GM10847 (cell line): ENCODE results near the gene BORCS5.

Experiments
- POLR2A ChIP-seq: IDR thresholded peaks from 2 replicates; pipeline ENCODE4 v1.6.1; 2011; ENCODE audit not compliant: insufficient read length; ENCODE audit errors: extremely low read depth

The BORCS5 gene

GRCh38 chr12:12456637-12457036 lies 99.8 kb downstream of the BORCS5 start:
- TF ChIP-seq POLR2A: no peak

- no peak for TF ChIP-seq POLR2A
These were observed 104.4 kb downstream of the BORCS5 start for GRCh38 chr12:12460935-12461922.

- TF ChIP-seq POLR2A: no peak
These were observed 105.0 kb downstream of the BORCS5 start for GRCh38 chr12:12461923-12462315.

- TF ChIP-seq POLR2A: no peak
These were observed 108.6 kb downstream of the BORCS5 start for GRCh38 chr12:12465522-12465921.

- TF ChIP-seq POLR2A: no peak
These were observed 109.3 kb downstream of the BORCS5 start for GRCh38 chr12:12466157-12466556.

GRCh38 chr12:12467264-12467663 lies 110.4 kb downstream of the BORCS5 start:
- no peak for TF ChIP-seq POLR2A

GRCh38 chr12:12467688-12468261 lies 110.9 kb downstream of the BORCS5 start:
- TF ChIP-seq POLR2A: no peak

GRCh38 chr12:12468575-12468974 lies 111.7 kb downstream of the BORCS5 start:
- TF ChIP-seq POLR2A: no peak

- TF ChIP-seq POLR2A: no peak
These were observed 112.5 kb downstream of the BORCS5 start for GRCh38 chr12:12469386-12469785.

GRCh38 chr12:12470751-12471306 lies 114.0 kb downstream of the BORCS5 start:
- TF ChIP-seq POLR2A: no peak

GRCh38 chr12:12473223-12473622 lies 116.3 kb downstream of the BORCS5 start:
- no peak for TF ChIP-seq POLR2A

GRCh38 chr12:12474471-12474928 lies 117.6 kb downstream of the BORCS5 start:
- no peak for TF ChIP-seq POLR2A

GRCh38 chr12:12474931-12475795 lies 118.3 kb downstream of the BORCS5 start:
- TF ChIP-seq POLR2A: no peak

GRCh38 chr12:12476857-12477531 lies 120.1 kb downstream of the BORCS5 start:
- no peak for TF ChIP-seq POLR2A

- TF ChIP-seq POLR2A: no peak
These were observed 120.6 kb downstream of the BORCS5 start for GRCh38 chr12:12477532-12477890.

- TF ChIP-seq POLR2A: no peak
These were observed 123.2 kb downstream of the BORCS5 start for GRCh38 chr12:12480074-12480473.
